ENCODE measurements around the gene MYT1. TPM values are rescaled to one million over a fixed set of nuclear protein-coding genes. Genes with fewer than 3 reads are reported as not detected.

The MYT1 gene
- total and polyA plus RNA-seq, 2 of the 8 experiments (the other 6 are each of a cell fraction or from before 2014, with no cell fraction given), result 0.63 to 2.0 TPM

DNA sequence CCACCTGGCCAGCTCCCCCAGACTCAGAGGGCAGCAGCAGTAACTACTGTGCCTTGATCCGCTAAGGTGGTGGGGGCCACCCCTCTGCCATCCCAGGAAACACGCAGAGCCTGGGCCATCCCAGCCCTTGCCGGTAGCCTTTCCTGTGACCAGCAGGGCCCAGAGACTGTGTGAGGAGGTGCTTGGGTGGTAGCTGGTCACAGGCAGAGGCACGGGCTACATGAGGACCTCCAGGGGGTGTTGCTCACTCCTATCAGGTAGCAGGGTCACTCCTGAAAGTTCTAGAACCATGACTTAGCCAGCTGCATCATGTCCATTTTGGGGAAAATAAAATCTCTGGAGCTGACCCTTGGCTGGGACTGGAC lies 114.0 kb downstream of the MYT1 start (continued):
- TF ChIP-seq, protein P1, sequence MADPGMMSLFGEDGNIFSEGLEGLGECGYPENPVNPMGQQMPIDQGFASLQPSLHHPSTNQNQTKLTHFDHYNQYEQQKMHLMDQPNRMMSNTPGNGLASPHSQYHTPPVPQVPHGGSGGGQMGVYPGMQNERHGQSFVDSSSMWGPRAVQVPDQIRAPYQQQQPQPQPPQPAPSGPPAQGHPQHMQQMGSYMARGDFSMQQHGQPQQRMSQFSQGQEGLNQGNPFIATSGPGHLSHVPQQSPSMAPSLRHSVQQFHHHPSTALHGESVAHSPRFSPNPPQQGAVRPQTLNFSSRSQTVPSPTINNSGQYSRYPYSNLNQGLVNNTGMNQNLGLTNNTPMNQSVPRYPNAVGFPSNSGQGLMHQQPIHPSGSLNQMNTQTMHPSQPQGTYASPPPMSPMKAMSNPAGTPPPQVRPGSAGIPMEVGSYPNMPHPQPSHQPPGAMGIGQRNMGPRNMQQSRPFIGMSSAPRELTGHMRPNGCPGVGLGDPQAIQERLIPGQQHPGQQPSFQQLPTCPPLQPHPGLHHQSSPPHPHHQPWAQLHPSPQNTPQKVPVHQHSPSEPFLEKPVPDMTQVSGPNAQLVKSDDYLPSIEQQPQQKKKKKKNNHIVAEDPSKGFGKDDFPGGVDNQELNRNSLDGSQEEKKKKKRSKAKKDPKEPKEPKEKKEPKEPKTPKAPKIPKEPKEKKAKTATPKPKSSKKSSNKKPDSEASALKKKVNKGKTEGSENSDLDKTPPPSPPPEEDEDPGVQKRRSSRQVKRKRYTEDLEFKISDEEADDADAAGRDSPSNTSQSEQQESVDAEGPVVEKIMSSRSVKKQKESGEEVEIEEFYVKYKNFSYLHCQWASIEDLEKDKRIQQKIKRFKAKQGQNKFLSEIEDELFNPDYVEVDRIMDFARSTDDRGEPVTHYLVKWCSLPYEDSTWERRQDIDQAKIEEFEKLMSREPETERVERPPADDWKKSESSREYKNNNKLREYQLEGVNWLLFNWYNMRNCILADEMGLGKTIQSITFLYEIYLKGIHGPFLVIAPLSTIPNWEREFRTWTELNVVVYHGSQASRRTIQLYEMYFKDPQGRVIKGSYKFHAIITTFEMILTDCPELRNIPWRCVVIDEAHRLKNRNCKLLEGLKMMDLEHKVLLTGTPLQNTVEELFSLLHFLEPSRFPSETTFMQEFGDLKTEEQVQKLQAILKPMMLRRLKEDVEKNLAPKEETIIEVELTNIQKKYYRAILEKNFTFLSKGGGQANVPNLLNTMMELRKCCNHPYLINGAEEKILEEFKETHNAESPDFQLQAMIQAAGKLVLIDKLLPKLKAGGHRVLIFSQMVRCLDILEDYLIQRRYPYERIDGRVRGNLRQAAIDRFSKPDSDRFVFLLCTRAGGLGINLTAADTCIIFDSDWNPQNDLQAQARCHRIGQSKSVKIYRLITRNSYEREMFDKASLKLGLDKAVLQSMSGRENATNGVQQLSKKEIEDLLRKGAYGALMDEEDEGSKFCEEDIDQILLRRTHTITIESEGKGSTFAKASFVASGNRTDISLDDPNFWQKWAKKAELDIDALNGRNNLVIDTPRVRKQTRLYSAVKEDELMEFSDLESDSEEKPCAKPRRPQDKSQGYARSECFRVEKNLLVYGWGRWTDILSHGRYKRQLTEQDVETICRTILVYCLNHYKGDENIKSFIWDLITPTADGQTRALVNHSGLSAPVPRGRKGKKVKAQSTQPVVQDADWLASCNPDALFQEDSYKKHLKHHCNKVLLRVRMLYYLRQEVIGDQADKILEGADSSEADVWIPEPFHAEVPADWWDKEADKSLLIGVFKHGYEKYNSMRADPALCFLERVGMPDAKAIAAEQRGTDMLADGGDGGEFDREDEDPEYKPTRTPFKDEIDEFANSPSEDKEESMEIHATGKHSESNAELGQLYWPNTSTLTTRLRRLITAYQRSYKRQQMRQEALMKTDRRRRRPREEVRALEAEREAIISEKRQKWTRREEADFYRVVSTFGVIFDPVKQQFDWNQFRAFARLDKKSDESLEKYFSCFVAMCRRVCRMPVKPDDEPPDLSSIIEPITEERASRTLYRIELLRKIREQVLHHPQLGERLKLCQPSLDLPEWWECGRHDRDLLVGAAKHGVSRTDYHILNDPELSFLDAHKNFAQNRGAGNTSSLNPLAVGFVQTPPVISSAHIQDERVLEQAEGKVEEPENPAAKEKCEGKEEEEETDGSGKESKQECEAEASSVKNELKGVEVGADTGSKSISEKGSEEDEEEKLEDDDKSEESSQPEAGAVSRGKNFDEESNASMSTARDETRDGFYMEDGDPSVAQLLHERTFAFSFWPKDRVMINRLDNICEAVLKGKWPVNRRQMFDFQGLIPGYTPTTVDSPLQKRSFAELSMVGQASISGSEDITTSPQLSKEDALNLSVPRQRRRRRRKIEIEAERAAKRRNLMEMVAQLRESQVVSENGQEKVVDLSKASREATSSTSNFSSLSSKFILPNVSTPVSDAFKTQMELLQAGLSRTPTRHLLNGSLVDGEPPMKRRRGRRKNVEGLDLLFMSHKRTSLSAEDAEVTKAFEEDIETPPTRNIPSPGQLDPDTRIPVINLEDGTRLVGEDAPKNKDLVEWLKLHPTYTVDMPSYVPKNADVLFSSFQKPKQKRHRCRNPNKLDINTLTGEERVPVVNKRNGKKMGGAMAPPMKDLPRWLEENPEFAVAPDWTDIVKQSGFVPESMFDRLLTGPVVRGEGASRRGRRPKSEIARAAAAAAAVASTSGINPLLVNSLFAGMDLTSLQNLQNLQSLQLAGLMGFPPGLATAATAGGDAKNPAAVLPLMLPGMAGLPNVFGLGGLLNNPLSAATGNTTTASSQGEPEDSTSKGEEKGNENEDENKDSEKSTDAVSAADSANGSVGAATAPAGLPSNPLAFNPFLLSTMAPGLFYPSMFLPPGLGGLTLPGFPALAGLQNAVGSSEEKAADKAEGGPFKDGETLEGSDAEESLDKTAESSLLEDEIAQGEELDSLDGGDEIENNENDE (IDR thresholded peaks at IDR 0.05; ENCODE audit: insufficient replicate concordance, low read length), result no peak
- TF ChIP-seq GABPA (IDR thresholded peaks at IDR 0.05; ENCODE audit: borderline replicate concordance, insufficient read depth, low read length), result no peak
- no peak for TF ChIP-seq JUND (IDR thresholded peaks at IDR 0.05; ENCODE audit: low read length)
- TF ChIP-seq, protein P2, sequence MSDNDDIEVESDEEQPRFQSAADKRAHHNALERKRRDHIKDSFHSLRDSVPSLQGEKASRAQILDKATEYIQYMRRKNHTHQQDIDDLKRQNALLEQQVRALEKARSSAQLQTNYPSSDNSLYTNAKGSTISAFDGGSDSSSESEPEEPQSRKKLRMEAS (IDR thresholded peaks at IDR 0.05), result no peak
- TF ChIP-seq ZNF274 (IDR thresholded peaks at IDR 0.05; ENCODE audit: borderline replicate concordance, extremely low read depth, low read length), result no peak
- no peak for TF ChIP-seq SP1 (IDR thresholded peaks at IDR 0.05; ENCODE audit: low read depth, low read length)
- no peak for TF ChIP-seq NRF1 (IDR thresholded peaks at IDR 0.05; ENCODE audit: low read depth, low read length)
- no peak for TF ChIP-seq CHD2 (IDR thresholded peaks at IDR 0.05; ENCODE audit: low read length)

Measured in H1 (cell line).